ENCODE results near the gene DYRK3. TPM values are rescaled to one million over a fixed set of nuclear protein-coding genes. Genes with fewer than 3 reads are reported as not detected.

Gene DYRK3
- total RNA-seq, 1 donor from 2014 or later, result 22.7 TPM

GRCh38 chr1:206666954-206667665 lies 31.8 kb downstream of the DYRK3 start:
- Histone ChIP-seq H3K9ac (no peak overlapping the region), H3K4me2 (no peak overlapping the region), H3K9me3 (ENCODE audit: low read depth) (no peaks in the 10 kb centered on the region), H4K20me1 (ENCODE audit: low read depth) (no peaks in the 10 kb centered on the region), H3K36me3 (no peaks in the 10 kb centered on the region), H2AFZ (replicated peaks) (no peak overlapping the region), H3K27me3 (peaks cover 22% of the 10 kb centered on the region), H3K4me3 (no peak overlapping the region), H3K79me2 (ENCODE audit: low read depth) (no peaks in the 10 kb centered on the region), H3K27ac (no peak overlapping the region), H3F3A (ENCODE audit: low read depth) (peaks cover under 1% of the 10 kb centered on the region), H3K4me1 (peaks cover 14% of the 10 kb centered on the region)
- TF ChIP-seq, protein P1, sequence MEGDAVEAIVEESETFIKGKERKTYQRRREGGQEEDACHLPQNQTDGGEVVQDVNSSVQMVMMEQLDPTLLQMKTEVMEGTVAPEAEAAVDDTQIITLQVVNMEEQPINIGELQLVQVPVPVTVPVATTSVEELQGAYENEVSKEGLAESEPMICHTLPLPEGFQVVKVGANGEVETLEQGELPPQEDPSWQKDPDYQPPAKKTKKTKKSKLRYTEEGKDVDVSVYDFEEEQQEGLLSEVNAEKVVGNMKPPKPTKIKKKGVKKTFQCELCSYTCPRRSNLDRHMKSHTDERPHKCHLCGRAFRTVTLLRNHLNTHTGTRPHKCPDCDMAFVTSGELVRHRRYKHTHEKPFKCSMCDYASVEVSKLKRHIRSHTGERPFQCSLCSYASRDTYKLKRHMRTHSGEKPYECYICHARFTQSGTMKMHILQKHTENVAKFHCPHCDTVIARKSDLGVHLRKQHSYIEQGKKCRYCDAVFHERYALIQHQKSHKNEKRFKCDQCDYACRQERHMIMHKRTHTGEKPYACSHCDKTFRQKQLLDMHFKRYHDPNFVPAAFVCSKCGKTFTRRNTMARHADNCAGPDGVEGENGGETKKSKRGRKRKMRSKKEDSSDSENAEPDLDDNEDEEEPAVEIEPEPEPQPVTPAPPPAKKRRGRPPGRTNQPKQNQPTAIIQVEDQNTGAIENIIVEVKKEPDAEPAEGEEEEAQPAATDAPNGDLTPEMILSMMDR (IDR thresholded peaks at IDR 0.05), result no peak
- TF ChIP-seq EZH2phosphoT487 (IDR thresholded peaks at IDR 0.05), result no peak
- no peak for TF ChIP-seq EZH2 (IDR thresholded peaks at IDR 0.05)
- no peaks in the 10 kb centered on the region for H3K9me3 Mint-ChIP-seq
- peaks cover 13% of the 10 kb centered on the region for H3K4me1 Mint-ChIP-seq
- H3K27me3 Mint-ChIP-seq (ENCODE audit: insufficient read depth, low read depth), result peaks cover 14% of the 10 kb centered on the region
- H3K36me3 Mint-ChIP-seq, result no peaks in the 10 kb centered on the region
- H3K4me3 Mint-ChIP-seq, result no peak overlapping the region
- DNase-seq (ENCODE audit: low spot score), result no peak
- no peak overlapping the region for H3K27ac Mint-ChIP-seq

DNA sequence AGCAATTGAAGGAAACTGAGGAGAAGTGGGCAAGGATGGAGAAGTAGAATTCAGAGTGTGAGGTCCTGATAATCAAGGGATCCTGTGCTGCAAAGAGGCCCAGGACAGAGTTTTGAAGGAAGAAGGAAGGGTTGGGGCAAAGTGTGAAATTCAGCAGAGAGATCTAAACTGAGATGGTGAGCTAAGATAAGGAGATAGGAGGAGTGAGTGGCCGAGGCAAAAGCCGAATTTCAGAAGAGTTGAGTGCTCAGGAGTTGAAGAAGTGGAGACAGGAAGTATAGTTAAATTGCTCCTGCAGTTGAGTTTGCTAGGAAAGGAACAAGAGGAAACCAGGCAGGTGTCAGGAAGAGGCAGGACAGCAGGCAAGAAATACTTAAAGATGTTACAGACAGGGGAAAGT lies 33.0 kb downstream of the DYRK3 start:
- no peaks in the 10 kb centered on the region for H3K36me3 Mint-ChIP-seq
- Histone ChIP-seq H4K20me1 (ENCODE audit: low read depth) (no peaks in the 10 kb centered on the region), H3F3A (ENCODE audit: low read depth) (peaks cover 9% of the 10 kb centered on the region), H3K9ac (no peak overlapping the region), H2AFZ (replicated peaks) (no peak overlapping the region), H3K4me3 (no peak overlapping the region), H3K79me2 (ENCODE audit: low read depth) (no peaks in the 10 kb centered on the region), H3K4me1 (peaks cover 27% of the 10 kb centered on the region), H3K27me3 (peaks cover 10% of the 10 kb centered on the region), H3K4me2 (no peak overlapping the region), H3K36me3 (no peaks in the 10 kb centered on the region), H3K27ac (no peak overlapping the region), H3K9me3 (ENCODE audit: low read depth) (no peaks in the 10 kb centered on the region)
- no peak overlapping the region for H3K27ac Mint-ChIP-seq
- H3K4me1 Mint-ChIP-seq, result peaks cover 11% of the 10 kb centered on the region
- H3K4me3 Mint-ChIP-seq, result no peak overlapping the region
- TF ChIP-seq EZH2 (IDR thresholded peaks at IDR 0.05) (no peak), EZH2phosphoT487 (IDR thresholded peaks at IDR 0.05) (no peak)
- TF ChIP-seq, protein P1 (IDR thresholded peaks at IDR 0.05), result no peak
- H3K9me3 Mint-ChIP-seq, result no peaks in the 10 kb centered on the region
- DNase-seq (ENCODE audit: low spot score), result no peak
- peaks cover 8% of the 10 kb centered on the region for H3K27me3 Mint-ChIP-seq (ENCODE audit: insufficient read depth, low read depth)

GRCh38 chr1:206668874-206669410 lies 33.6 kb downstream of the DYRK3 start:
- H3K4me1 Mint-ChIP-seq, result peaks cover 7% of the 10 kb centered on the region
- Histone ChIP-seq H3K9me3 (ENCODE audit: low read depth) (no peaks in the 10 kb centered on the region), H3K9ac (no peak overlapping the region), H4K20me1 (ENCODE audit: low read depth) (no peaks in the 10 kb centered on the region), H3K4me2 (no peak overlapping the region), H3K4me1 (peaks cover 33% of the 10 kb centered on the region), H3K27ac (no peak overlapping the region), H3F3A (ENCODE audit: low read depth) (peaks cover 12% of the 10 kb centered on the region), H3K79me2 (ENCODE audit: low read depth) (no peaks in the 10 kb centered on the region), H2AFZ (replicated peaks) (no peak overlapping the region), H3K27me3 (peaks cover 6% of the 10 kb centered on the region), H3K36me3 (no peaks in the 10 kb centered on the region), H3K4me3 (no peak overlapping the region)
- TF ChIP-seq, protein P1 (IDR thresholded peaks at IDR 0.05), result no peak
- no peak for TF ChIP-seq EZH2 (IDR thresholded peaks at IDR 0.05)
- no peak for TF ChIP-seq EZH2phosphoT487 (IDR thresholded peaks at IDR 0.05)
- no peaks in the 10 kb centered on the region for H3K36me3 Mint-ChIP-seq
- peaks cover 8% of the 10 kb centered on the region for H3K27me3 Mint-ChIP-seq (ENCODE audit: insufficient read depth, low read depth)
- H3K4me3 Mint-ChIP-seq, result no peak overlapping the region
- no peak overlapping the region for H3K27ac Mint-ChIP-seq
- H3K9me3 Mint-ChIP-seq, result no peaks in the 10 kb centered on the region
- DNase-seq (ENCODE audit: low spot score), result no peak
